ENCODE data around the gene NSUN3. TPM values are rescaled to one million over a fixed set of nuclear protein-coding genes. Genes with fewer than 3 reads are reported as not detected.

NSUN3 gene
- total and polyA plus RNA-seq, 2 of the 8 experiments (the other 6 are each of a cell fraction or from before 2014, with no cell fraction given), result 2.1 to 5.1 TPM

DNA sequence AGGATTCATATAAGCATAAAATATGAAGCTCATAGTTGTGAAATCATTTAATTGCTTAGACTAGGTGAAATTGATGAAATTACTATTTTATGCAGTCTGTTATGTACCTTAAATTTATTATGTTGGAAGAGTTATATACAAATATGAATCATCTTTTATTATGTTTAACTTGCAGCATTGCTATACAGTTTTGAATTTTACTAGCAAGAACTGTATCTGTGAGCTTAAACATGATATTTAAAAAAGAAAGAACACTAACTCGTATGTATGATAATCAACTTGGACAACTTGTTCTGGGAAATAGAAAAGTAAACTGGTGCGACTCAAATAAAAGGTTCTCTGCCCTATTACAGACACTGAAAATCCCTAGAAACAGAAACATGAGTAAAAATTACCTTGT is 36.2 kb upstream of the NSUN3 start:
- H2BK12ac ChIP-seq (ENCODE audit: low read depth, low read length), result no peak overlapping the region
- H4K91ac ChIP-seq (replicated peaks; ENCODE audit: insufficient read length, low read length), result no peak overlapping the region
- no peak overlapping the region for H2BK120ac ChIP-seq (replicated peaks; ENCODE audit: low read depth, low read length)
- H2BK5ac ChIP-seq (ENCODE audit: low read depth, low read length), result no peak overlapping the region
- H3K14ac ChIP-seq (ENCODE audit: insufficient read length), result no peak overlapping the region
- H3K9me3 ChIP-seq (ENCODE audit: insufficient read depth in 2 of 2, low read depth in 1 of 2, low read length in 1 of 2), result no peaks in the 10 kb centered on the region
- FAIRE-seq (no peak), DNase-seq (ENCODE audit: low read depth in 1 of 2, low spot score in 2 of 2) (no peak)
- no peaks in the 10 kb centered on the region for H3K23me2 ChIP-seq (ENCODE audit: low read depth, low read length)
- H3K79me2 ChIP-seq (ENCODE audit: control insufficient read depth in 1 of 2, insufficient read depth in 2 of 2, low read length in 2 of 2), result no peaks in the 10 kb centered on the region
- H3K4ac ChIP-seq (replicated peaks; ENCODE audit: insufficient read length, low read depth, low read length), result no peak overlapping the region
- no peak overlapping the region for H4K5ac ChIP-seq (ENCODE audit: insufficient read length, low read depth, low read length)
- no peak overlapping the region for H3K4me2 ChIP-seq (ENCODE audit: insufficient read depth in 1 of 2, low read depth in 2 of 2, low read length in 2 of 2)
- CTCF ChIA-PET (ENCODE audit: partially characterized antibody), result interaction anchor here (1.6 kb wide), 1 partner anchor 9 kb away, joined by 5 read pairs; no protein-coding TSS in a partner anchor
- no peaks in the 10 kb centered on the region for H4K20me1 ChIP-seq (replicated peaks in 1 of 2; ENCODE audit: control insufficient read depth in 1 of 2, insufficient read depth in 2 of 2, low read length in 2 of 2)
- no peak overlapping the region for H3K9ac ChIP-seq (replicated peaks in 1 of 4; ENCODE audit: extremely low read depth in 1 of 4, low read depth in 3 of 4, low read length in 3 of 4)
- no peak overlapping the region for H4K8ac ChIP-seq (ENCODE audit: extremely low read depth, insufficient read depth, low read length)
- H3K4me3 ChIP-seq (ENCODE audit: extremely low read depth in 1 of 4, insufficient read depth in 2 of 4, low read depth in 3 of 4, low read length in 4 of 4), result no peak overlapping the region
- H3K79me1 ChIP-seq (ENCODE audit: low read depth, low read length), result no peaks in the 10 kb centered on the region
- POLR2A ChIA-PET (ENCODE audit: partially characterized antibody), result no interaction called here
- WGBS, 2 experiments (ENCODE audit: extremely low coverage in 1 of 2, insufficient coverage in 1 of 2, insufficient read length in 1 of 2, insufficient replicate concordance in 2 of 2, low coverage in 1 of 2, low lambda C conversion rate in 2 of 2, missing lambda C conversion rate in 1 of 2), result 91% methylated on average over 2 of the region's 2 CpGs; no CpG with 5 or more reads in 1 of the 2 experiments
- H3K27ac ChIP-seq (ENCODE audit: low read depth, low read length), result no peak overlapping the region
- H3K56ac ChIP-seq (replicated peaks; ENCODE audit: insufficient read length, low read depth, low read length), result no peak overlapping the region
- no peak overlapping the region for H3K23ac ChIP-seq (ENCODE audit: insufficient read length)
- no peak overlapping the region for H2BK15ac ChIP-seq (ENCODE audit: low read length)
- H3K36me3 ChIP-seq (ENCODE audit: control insufficient read depth in 2 of 4, insufficient read depth in 4 of 4, low read length in 3 of 4), result no peaks in the 10 kb centered on the region
- H3K4me1 ChIP-seq (replicated peaks in 1 of 4; ENCODE audit: control insufficient read depth in 3 of 4, insufficient read depth in 4 of 4, low read length in 3 of 4), result no peaks in the 10 kb centered on the region
- no peak overlapping the region for H2AFZ ChIP-seq (ENCODE audit: low read length)
- no peak overlapping the region for H2AK5ac ChIP-seq (ENCODE audit: low read depth, low read length)
- H3K27me3 ChIP-seq (replicated peaks in 1 of 4; ENCODE audit: control insufficient read depth in 3 of 4, extremely low read depth in 1 of 4, insufficient read depth in 3 of 4, low read length in 3 of 4), result no peaks in the 10 kb centered on the region
- H3K18ac ChIP-seq (ENCODE audit: extremely low read depth, low read length), result no peak overlapping the region
- H2BK20ac ChIP-seq (ENCODE audit: low read length), result no peak overlapping the region
- no peak for TF ChIP-seq SRF (IDR thresholded peaks at IDR 0.05; ENCODE audit: low read depth, low read length)
- TF ChIP-seq GABPA (IDR thresholded peaks at IDR 0.05; ENCODE audit: borderline replicate concordance, insufficient read depth, low read length), result no peak
